UCSD-AML1 (cell line): ENCODE results near the gene TBCCD1.
"Not testable (repeated sequence)": the region's sequence is repeated elsewhere in the genome, so short reads cannot be mapped to it uniquely, and the experiment has no call there.

ENCODE experiments used
- DNase-seq: peaks from one replicate; lab custom pipeline; 2025; ENCODE audit not compliant: unreplicated experiment; lab: John Stamatoyannopoulos, UW

TBCCD1 gene

GRCh38 chr3:186596568-186597287 lies 29.6 kb upstream of the TBCCD1 start:
- DNase-seq: no peak

- no peak for DNase-seq
These were observed 27.5 kb upstream of the TBCCD1 start for GRCh38 chr3:186594591-186595113.

- no peak for DNase-seq
These were observed 26.7 kb upstream of the TBCCD1 start for GRCh38 chr3:186593862-186594261.

- no peak for DNase-seq
These were observed 25.5 kb upstream of the TBCCD1 start for GRCh38 chr3:186592682-186593081.

- DNase-seq: no peak
These were observed 23.6 kb upstream of the TBCCD1 start for GRCh38 chr3:186590580-186591295.

GRCh38 chr3:186589856-186590579 lies 22.9 kb upstream of the TBCCD1 start:
- DNase-seq: no peak

GRCh38 chr3:186589121-186589520 lies 22.0 kb upstream of the TBCCD1 start:
- no peak for DNase-seq

- no peak for DNase-seq
These were observed 21.5 kb upstream of the TBCCD1 start for GRCh38 chr3:186588632-186589031.

GRCh38 chr3:186587183-186587582 lies 20.0 kb upstream of the TBCCD1 start:
- DNase-seq: no peak

- not testable (repeated sequence) for DNase-seq
These were observed 19.1 kb upstream of the TBCCD1 start for GRCh38 chr3:186586245-186586644.

GRCh38 chr3:186583831-186584230 lies 16.7 kb upstream of the TBCCD1 start:
- DNase-seq: no peak

GRCh38 chr3:186582541-186582940 lies 15.4 kb upstream of the TBCCD1 start:
- DNase-seq: no peak

- DNase-seq: no peak
These were observed 13.6 kb upstream of the TBCCD1 start for GRCh38 chr3:186580785-186581184.

GRCh38 chr3:186577521-186577920 lies 10.4 kb upstream of the TBCCD1 start:
- no peak for DNase-seq

- DNase-seq: no peak
These were observed 4.5 kb upstream of the TBCCD1 start for GRCh38 chr3:186571644-186572013.

GRCh38 chr3:186570941-186571643 lies 4.0 kb upstream of the TBCCD1 start:
- DNase-seq: no peak

- peak; percentile 97 for DNase-seq
These were observed 3.2 kb upstream of the TBCCD1 start, which contains the start of gene DNAJB11 for GRCh38 chr3:186570096-186570940. DNAJB11 (plus strand) TSS chr3:186570720; CDS start chr3:186570898, 178 bp downstream.

GRCh38 chr3:186569779-186570095 lies 2.6 kb upstream of the TBCCD1 start:
- DNase-seq: no peak

- not testable (repeated sequence) for DNase-seq
These were observed 2.2 kb upstream of the TBCCD1 start for GRCh38 chr3:186569361-186569760.

GRCh38 chr3:186566772-186567071 lies 417 bp downstream of the TBCCD1 start:
- no peak for DNase-seq
